Kidney epithelial cell (primary cell): Measurements from ENCODE around the gene PRRG2. TPM values are rescaled to one million over a fixed set of nuclear protein-coding genes. Genes with fewer than 3 reads are reported as not detected.

Source experiments
- DNase-seq: peaks from one replicate; pipeline ENCODE4 v3.0.0-alpha.2; 2010; ENCODE audit warnings: low read depth
- H3K27me3 ChIP-seq: 2 replicates; pipeline ENCODE4 v1.6.0; 2011; ENCODE audit warnings: low read length; ENCODE audit not compliant: control insufficient read depth, insufficient read depth
- H3K36me3 ChIP-seq: 2 replicates; pipeline ENCODE4 v1.5.1; 2011; ENCODE audit warnings: low read length; ENCODE audit not compliant: control insufficient read depth, insufficient read depth
- H3K4me3 ChIP-seq: 2 replicates; pipeline ENCODE4 v1.5.1; 2011; ENCODE audit warnings: low read depth, mild to moderate bottlenecking, control low read depth, low read length
- total RNA-seq: library from RNA; depleted of rRNA; stranded (reverse); fragments of >200 nt; gene quantifications from 2 replicates; pipeline ENCODE4 v1.2.3, GENCODE V29; 2015
- TF ChIP-seq, protein P1 (sequence below): IDR thresholded peaks from 2 replicates; pipeline ENCODE4 v1.5.1; 2011; ENCODE audit warnings: mild to moderate bottlenecking, moderate library complexity, low read length, control low read depth, inconsistent platforms; ENCODE audit not compliant: insufficient read depth, poor library complexity, severe bottlenecking

Gene PRRG2
- total RNA-seq, 1 donor from 2014 or later, result 5.4 TPM

- no peak for DNase-seq
- H3K36me3 ChIP-seq, result peaks cover 5% of the 10 kb centered on the region
- TF ChIP-seq, protein P1, sequence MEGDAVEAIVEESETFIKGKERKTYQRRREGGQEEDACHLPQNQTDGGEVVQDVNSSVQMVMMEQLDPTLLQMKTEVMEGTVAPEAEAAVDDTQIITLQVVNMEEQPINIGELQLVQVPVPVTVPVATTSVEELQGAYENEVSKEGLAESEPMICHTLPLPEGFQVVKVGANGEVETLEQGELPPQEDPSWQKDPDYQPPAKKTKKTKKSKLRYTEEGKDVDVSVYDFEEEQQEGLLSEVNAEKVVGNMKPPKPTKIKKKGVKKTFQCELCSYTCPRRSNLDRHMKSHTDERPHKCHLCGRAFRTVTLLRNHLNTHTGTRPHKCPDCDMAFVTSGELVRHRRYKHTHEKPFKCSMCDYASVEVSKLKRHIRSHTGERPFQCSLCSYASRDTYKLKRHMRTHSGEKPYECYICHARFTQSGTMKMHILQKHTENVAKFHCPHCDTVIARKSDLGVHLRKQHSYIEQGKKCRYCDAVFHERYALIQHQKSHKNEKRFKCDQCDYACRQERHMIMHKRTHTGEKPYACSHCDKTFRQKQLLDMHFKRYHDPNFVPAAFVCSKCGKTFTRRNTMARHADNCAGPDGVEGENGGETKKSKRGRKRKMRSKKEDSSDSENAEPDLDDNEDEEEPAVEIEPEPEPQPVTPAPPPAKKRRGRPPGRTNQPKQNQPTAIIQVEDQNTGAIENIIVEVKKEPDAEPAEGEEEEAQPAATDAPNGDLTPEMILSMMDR, result no peak
Observed at GRCh38 chr19:49559443-49559842, 21.7 kb upstream of the PRRG2 start.

DNA sequence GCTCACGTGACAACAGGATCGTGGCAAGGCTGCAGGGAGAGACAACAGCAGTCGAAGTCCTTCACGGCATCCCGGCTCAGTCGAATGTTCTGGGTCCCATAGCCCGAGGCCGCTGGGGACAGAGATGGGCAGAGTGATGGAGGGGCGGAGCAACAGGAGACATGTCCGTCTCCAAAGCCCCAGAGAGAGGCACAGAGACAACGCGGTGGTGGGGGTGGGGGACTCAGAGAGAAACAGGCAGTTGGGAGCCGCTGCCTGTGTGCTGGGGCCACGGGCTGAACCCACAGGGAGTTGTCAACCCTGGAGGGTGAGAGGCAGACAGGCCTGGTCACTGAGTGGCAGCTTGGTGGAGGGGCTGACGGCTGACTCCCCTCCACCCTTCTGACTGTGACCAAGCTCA lies 21.2 kb upstream of the PRRG2 start:
- no peak for DNase-seq
- TF ChIP-seq, protein P1, result no peak
- Histone ChIP-seq H3K27me3 (no peaks in the 10 kb centered on the region), H3K4me3 (no peak overlapping the region), H3K36me3 (peaks cover 5% of the 10 kb centered on the region)

More at GRCh38 chr19:49559443-49559842, 21.7 kb upstream of the PRRG2 start:
- Histone ChIP-seq H3K27me3 (no peaks in the 10 kb centered on the region), H3K4me3 (no peak overlapping the region)

GRCh38 chr19:49560358-49560900 lies 20.7 kb upstream of the PRRG2 start:
- Histone ChIP-seq H3K27me3 (no peaks in the 10 kb centered on the region), H3K36me3 (peaks cover 5% of the 10 kb centered on the region), H3K4me3 (no peak overlapping the region)
- no peak for DNase-seq
- TF ChIP-seq, protein P1, result no peak

GRCh38 chr19:49564616-49565045 lies 16.5 kb upstream of the PRRG2 start:
- Histone ChIP-seq H3K4me3 (no peak overlapping the region), H3K36me3 (no peaks in the 10 kb centered on the region), H3K27me3 (no peaks in the 10 kb centered on the region)
- no peak for DNase-seq
- TF ChIP-seq, protein P1, result no peak

DNA sequence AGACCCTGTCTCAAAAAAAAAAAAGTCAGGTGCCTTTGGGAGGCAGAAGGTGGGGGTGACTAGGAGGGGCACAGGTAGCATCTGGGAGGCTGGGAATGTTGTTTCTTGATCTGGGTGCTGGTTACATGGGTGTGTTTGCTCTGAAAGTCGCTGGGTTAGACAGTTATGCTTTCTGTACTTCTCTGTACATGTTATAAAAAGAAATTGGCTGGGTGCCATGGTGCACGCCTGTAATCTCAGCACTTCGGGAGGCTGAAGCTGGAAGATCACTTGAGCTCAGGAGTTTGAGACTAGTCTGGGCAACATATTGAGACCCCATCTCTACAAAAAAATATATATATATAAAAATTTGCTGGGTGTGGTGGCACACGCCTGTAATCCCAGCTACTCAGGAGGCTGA lies 15.9 kb upstream of the PRRG2 start:
- Histone ChIP-seq H3K36me3 (no peaks in the 10 kb centered on the region), H3K27me3 (no peaks in the 10 kb centered on the region), H3K4me3 (no peak overlapping the region)
- TF ChIP-seq, protein P1, result no peak
- DNase-seq, result no peak

- TF ChIP-seq, protein P1, result no peak
- DNase-seq, result no peak
- Histone ChIP-seq H3K36me3 (no peaks in the 10 kb centered on the region), H3K27me3 (no peaks in the 10 kb centered on the region), H3K4me3 (no peak overlapping the region)
Observed at GRCh38 chr19:49566302-49566701, 14.8 kb upstream of the PRRG2 start.
